Fibroblast of lung (primary cell): Measurements from ENCODE around the gene PSRC1. TPM values are rescaled to one million over a fixed set of nuclear protein-coding genes. Genes with fewer than 3 reads are reported as not detected.

Source experiments
- DNase-seq, 2 donors: peaks; one replicate each; pipeline versions ENCODE4 v3.0.0 to v3.0.0-alpha.2; 2010; ENCODE audit warnings: low read depth in 2 of 2
- H2AFZ ChIP-seq: 2 replicates; pipeline ENCODE4 v1.5.1; 2012; ENCODE audit warnings: low read length, control low read depth, inconsistent platforms
- H3K27ac ChIP-seq: 2 replicates; pipeline ENCODE4 v1.5.1; 2011; ENCODE audit warnings: low read length, control low read depth; ENCODE audit not compliant: insufficient read depth
- H3K27me3 ChIP-seq: 2 replicates; pipeline ENCODE4 v1.5.1; 2011; ENCODE audit warnings: mild to moderate bottlenecking, low read length; ENCODE audit not compliant: control insufficient read depth, insufficient read depth
- H3K36me3 ChIP-seq: 2 replicates; pipeline ENCODE4 v1.5.1; 2011; ENCODE audit warnings: low read length; ENCODE audit not compliant: control insufficient read depth, insufficient read depth
- H3K4me1 ChIP-seq: 2 replicates; pipeline ENCODE4 v1.5.1; 2011; ENCODE audit warnings: low read length; ENCODE audit not compliant: control insufficient read depth, insufficient read depth; ENCODE audit errors: extremely low read depth
- H3K4me2 ChIP-seq: 2 replicates; pipeline ENCODE4 v1.5.1; 2011; ENCODE audit warnings: low read length, control low read depth; ENCODE audit not compliant: insufficient read depth; ENCODE audit errors: extremely low read depth
- H3K4me3 ChIP-seq, 4 experiments: fragments of 200-600 bp in 1 of 4; sonication (generic) in 1 of 4; replicated peaks in 1 of 4; 2 replicates each; pipeline ENCODE4 v1.5.1; 2011 to 2016; ENCODE audit warnings: low read length in 4 of 4, low read depth in 3 of 4, mild to moderate bottlenecking in 3 of 4, control low read depth in 2 of 4, inconsistent platforms in 1 of 4, mixed read lengths in 1 of 4; ENCODE audit not compliant: insufficient read depth in 1 of 4; ENCODE audit errors: control extremely low read depth in 1 of 4
- H3K79me2 ChIP-seq: 2 replicates; pipeline ENCODE4 v1.5.1; 2012; ENCODE audit warnings: mild to moderate bottlenecking, low read length, inconsistent platforms; ENCODE audit not compliant: control insufficient read depth, insufficient read depth
- H3K9ac ChIP-seq: 2 replicates; pipeline ENCODE4 v1.5.1; 2011; ENCODE audit warnings: mild to moderate bottlenecking, low read length, control low read depth; ENCODE audit not compliant: insufficient read depth
- H3K9me3 ChIP-seq: 2 replicates; pipeline ENCODE4 v1.5.1; 2012; ENCODE audit warnings: low read depth, low read length; ENCODE audit not compliant: control insufficient read depth, insufficient read depth
- H4K20me1 ChIP-seq: 2 replicates; pipeline ENCODE4 v1.5.1; 2011; ENCODE audit warnings: low read length; ENCODE audit not compliant: control insufficient read depth, insufficient read depth; ENCODE audit errors: extremely low read depth
- CTCF ChIP-seq, 2 donors: IDR thresholded peaks in 1 of 2; conservative IDR thresholded peaks in 1 of 2; 1 replicate in 1 of 2; 2 replicates in 1 of 2; pipeline ENCODE4 v1.5.1; 2011 to 2012; ENCODE audit warnings: low read length in 2 of 2, control low read depth in 1 of 2, inconsistent platforms in 1 of 2, low read depth in 1 of 2, mild to moderate bottlenecking in 1 of 2
- EZH2 ChIP-seq: IDR thresholded peaks from 2 replicates; pipeline ENCODE4 v1.5.1; 2012; ENCODE audit warnings: low read length, control low read depth, mild to moderate bottlenecking; ENCODE audit errors: missing control alignments
- polyA plus RNA-seq, 2 donors: library from polyadenylated mRNA; depleted of rRNA in 1 of 2; stranded (reverse) in 1 of 2; unstranded in 1 of 2; fragments of >200 nt; gene quantifications; 2 replicates each; pipeline ENCODE4 v1.2.1, GENCODE V29; 2011 to 2012; ENCODE audit warnings: missing spikeins in 1 of 2
- total RNA-seq: library from RNA; depleted of rRNA; stranded (reverse); fragments of >200 nt; gene quantifications from 2 replicates; pipeline ENCODE4 v1.2.1, GENCODE V29; 2014

Gene PSRC1
- total and polyA plus RNA-seq, 2 donors (not counting 1 experiment from before 2014, with no cell fraction given) = 8.3 to 9.9 TPM

- peaks cover 22% of the 10 kb centered on the region for H3K4me1 ChIP-seq
- TF ChIP-seq EZH2 (no peak), CTCF (conservative IDR thresholded peaks at IDR 0.05 in 1 of 2, IDR thresholded peaks at IDR 0.05 in 1 of 2; ENCODE audit: low read depth in 1 of 2, low read length in 2 of 2) (no peak)
Observed at GRCh38 chr1:109298666-109299557, 16.0 kb upstream of the PSRC1 start.

GRCh38 chr1:109296782-109297181 is 13.8 kb upstream of the PSRC1 start:
- Histone ChIP-seq H3K4me1 (peaks cover 22% of the 10 kb centered on the region), H3K27me3 (no peaks in the 10 kb centered on the region), H3K36me3 (no peaks in the 10 kb centered on the region), H4K20me1 (no peaks in the 10 kb centered on the region), H3K9ac (no peak overlapping the region), H3K79me2 (no peaks in the 10 kb centered on the region), H3K4me3 (no peak overlapping the region), H2AFZ (no peak overlapping the region), H3K27ac (no peak overlapping the region), H3K4me2 (no peak overlapping the region), H3K9me3 (no peaks in the 10 kb centered on the region)
- DNase-seq = no peak
- no peak for TF ChIP-seq CTCF (conservative IDR thresholded peaks at IDR 0.05 in 1 of 2, IDR thresholded peaks at IDR 0.05 in 1 of 2; ENCODE audit: low read depth in 1 of 2, low read length in 2 of 2)
- no peak for TF ChIP-seq EZH2

More at GRCh38 chr1:109298666-109299557, 16.0 kb upstream of the PSRC1 start:
- no peaks in the 10 kb centered on the region for H3K9me3 ChIP-seq
- no peak overlapping the region for H3K4me3 ChIP-seq
- H3K4me2 ChIP-seq = peak overlapping the region; percentile 65
- H2AFZ ChIP-seq = peak overlapping the region; percentile 29
- H3K36me3 ChIP-seq = no peaks in the 10 kb centered on the region
- H4K20me1 ChIP-seq = no peaks in the 10 kb centered on the region
- no peak overlapping the region for H3K9ac ChIP-seq
- H3K27ac ChIP-seq = peak overlapping the region; percentile 80
- H3K79me2 ChIP-seq = no peaks in the 10 kb centered on the region
- peak; percentile 90 to 97 for DNase-seq
- H3K27me3 ChIP-seq = no peaks in the 10 kb centered on the region

GRCh38 chr1:109295712-109296415 is 12.9 kb upstream of the PSRC1 start:
- H3K9me3 ChIP-seq = no peaks in the 10 kb centered on the region
- H3K9ac ChIP-seq = no peak overlapping the region
- H3K79me2 ChIP-seq = no peaks in the 10 kb centered on the region
- H3K4me2 ChIP-seq = no peak overlapping the region
- H3K4me1 ChIP-seq = peaks cover 22% of the 10 kb centered on the region
- H3K36me3 ChIP-seq = no peaks in the 10 kb centered on the region
- H3K4me3 ChIP-seq = no peak overlapping the region
- H4K20me1 ChIP-seq = no peaks in the 10 kb centered on the region
- no peak overlapping the region for H2AFZ ChIP-seq
- TF ChIP-seq EZH2 = no peak
- TF ChIP-seq CTCF (conservative IDR thresholded peaks at IDR 0.05 in 1 of 2, IDR thresholded peaks at IDR 0.05 in 1 of 2; ENCODE audit: low read depth in 1 of 2, low read length in 2 of 2) = no peak
- no peak for DNase-seq
- H3K27ac ChIP-seq = no peak overlapping the region
- H3K27me3 ChIP-seq = no peaks in the 10 kb centered on the region
